Measurements from ENCODE around the gene GLYATL2. TPM values are rescaled to one million over a fixed set of nuclear protein-coding genes. Genes with fewer than 3 reads are reported as not detected.

Gene GLYATL2
- total and polyA plus RNA-seq, 2 donors from 2014 or later: not detected

Other genes with a start within 250 kb of the GLYATL2 start
- gene CNTF, start 222.0 kb downstream of the GLYATL2 start, total RNA-seq: 1.2 TPM
- gene CNTF, start 222.0 kb downstream of the GLYATL2 start, polyA plus RNA-seq (ENCODE audit: insufficient read depth, low read depth, low replicate concordance): 0.41 TPM
- 57.8 TPM for gene GLYAT, start 112.8 kb downstream of the GLYATL2 start, total RNA-seq
- 480 TPM for gene GLYAT, start 112.8 kb downstream of the GLYATL2 start, polyA plus RNA-seq (ENCODE audit: insufficient read depth, low read depth, low replicate concordance)
- gene GLYATL1, start 94.8 kb upstream of the GLYATL2 start, total RNA-seq: 15.7 TPM
- gene GLYATL1, start 94.8 kb upstream of the GLYATL2 start, polyA plus RNA-seq (ENCODE audit: insufficient read depth, low read depth, low replicate concordance): 199 TPM
- gene GLYATL1B, start 241.6 kb upstream of the GLYATL2 start, total RNA-seq: not detected
- not detected for gene GLYATL1B, start 241.6 kb upstream of the GLYATL2 start, polyA plus RNA-seq (ENCODE audit: insufficient read depth, low read depth, low replicate concordance)